Measurements from ENCODE around the gene SH3BGRL3.
A peak's percentile ranks its signal among the peaks of the same experiment; 100 is the strongest.
"Not testable (repeated sequence)": the region's sequence is repeated elsewhere in the genome, so short reads cannot be mapped to it uniquely, and the experiment has no call there.

The SH3BGRL3 gene

GRCh38 chr1:26291939-26292338, 12.1 kb downstream of the SH3BGRL3 start:
- DNase-seq = no peak

GRCh38 chr1:26292735-26293134, 12.8 kb downstream of the SH3BGRL3 start:
- not testable (repeated sequence) for DNase-seq

GRCh38 chr1:26293911-26294463, 14.1 kb downstream of the SH3BGRL3 start:
- no peak for DNase-seq

GRCh38 chr1:26295194-26296138, 15.6 kb downstream of the SH3BGRL3 start:
- DNase-seq = no peak

- DNase-seq = no peak
Measured at GRCh38 chr1:26296340-26297056, 16.6 kb downstream of the SH3BGRL3 start.

GRCh38 chr1:26297057-26297790, 17.3 kb downstream of the SH3BGRL3 start:
- DNase-seq = no peak

- DNase-seq = no peak
Measured at GRCh38 chr1:26297791-26298124, 17.9 kb downstream of the SH3BGRL3 start.

- DNase-seq = no peak
Measured at GRCh38 chr1:26300578-26301275, 20.8 kb downstream of the SH3BGRL3 start.

GRCh38 chr1:26302733-26303405, 23.0 kb downstream of the SH3BGRL3 start:
- no peak for DNase-seq

GRCh38 chr1:26305667-26306289, 25.9 kb downstream of the SH3BGRL3 start:
- no peak for DNase-seq

- peak; percentile 97 for DNase-seq
Measured at GRCh38 chr1:26306290-26307229, 26.7 kb downstream of the SH3BGRL3 start, which contains the start of gene UBXN11. UBXN11 (minus strand) TSS chr1:26306636; CDS start chr1:26302883, 3,753 bp downstream.

- DNase-seq = no peak
Measured at GRCh38 chr1:26307363-26307781, 27.5 kb downstream of the SH3BGRL3 start.

GRCh38 chr1:26307966-26308899, 28.3 kb downstream of the SH3BGRL3 start:
- not testable (repeated sequence) for DNase-seq

GRCh38 chr1:26314501-26314900, 34.6 kb downstream of the SH3BGRL3 start:
- DNase-seq = no peak

GRCh38 chr1:26315874-26316850, 36.3 kb downstream of the SH3BGRL3 start:
- DNase-seq = no peak

- DNase-seq = no peak
Measured at GRCh38 chr1:26317146-26317545, 37.3 kb downstream of the SH3BGRL3 start.

GRCh38 chr1:26317612-26318337, 37.9 kb downstream of the SH3BGRL3 start, which contains the start of gene CD52:
CD52 (plus strand) TSS chr1:26317958; CDS start chr1:26318018, 60 bp downstream.
- DNase-seq = no peak
